ENCODE results near the gene NYAP1. TPM values are rescaled to one million over a fixed set of nuclear protein-coding genes. Genes with fewer than 3 reads are reported as not detected.
A peak's percentile ranks its signal among the peaks of the same experiment; 100 is the strongest.

NYAP1 gene
- 4.4 TPM for polyA plus RNA-seq (2013, experiment 1 of 2)
- polyA plus RNA-seq (2013, experiment 2 of 2), result 4.5 TPM

- peak within 1 kb of the TSS; percentile 89 for H3K23ac ChIP-seq (ENCODE audit: low read depth, low read length, poor library complexity)
- no peak within 1 kb of the TSS for H3K27ac ChIP-seq (replicated peaks; ENCODE audit: low read length)
- no peak within 1 kb of the TSS for H3K4ac ChIP-seq (ENCODE audit: low read length)
- peak within 1 kb of the TSS; percentile 72 to 92 for H3K4me3 ChIP-seq (ENCODE audit: low read length in 2 of 2)
- no peak within 1 kb of the TSS for H2BK12ac ChIP-seq (ENCODE audit: low read length)
- H4K8ac ChIP-seq (ENCODE audit: low read depth, low read length), result peak within 1 kb of the TSS; percentile 48
- whole genome bisulfite sequencing, 2 donors (ENCODE audit: extremely low coverage in 2 of 2, insufficient read length in 2 of 2, insufficient replicate concordance in 1 of 2), result no CpG with 5 or more reads among the region's 45 CpGs
- H3K4me1 ChIP-seq (ENCODE audit: control insufficient read depth in 2 of 2, insufficient read depth in 1 of 2, low read depth in 1 of 2, low read length in 2 of 2), result peaks cover 27% of the 10 kb centered on the region in 2 donors
- no peaks in the 10 kb centered on the region for H3K9me3 ChIP-seq (replicated peaks in 1 of 2; ENCODE audit: control insufficient read depth in 2 of 2, insufficient read depth in 1 of 2, low read depth in 1 of 2, low read length in 2 of 2)
- H2BK15ac ChIP-seq (ENCODE audit: low read length), result peak within 1 kb of the TSS; percentile 98
- H3K27me3 ChIP-seq (ENCODE audit: control insufficient read depth in 3 of 3, insufficient read depth in 3 of 3, low read depth in 1 of 3, low read length in 3 of 3), result no peaks in the 10 kb centered on the region
- peaks cover 10% of the 10 kb centered on the region for H3K79me1 ChIP-seq (ENCODE audit: low read depth, low read length)
- peak within 1 kb of the TSS; percentile 94 for H2BK120ac ChIP-seq (ENCODE audit: low read depth, low read length)
- H3K14ac ChIP-seq (ENCODE audit: low read length), result peak within 1 kb of the TSS; percentile 71
- peak within 1 kb of the TSS; percentile 71 for H2BK5ac ChIP-seq (ENCODE audit: low read length)
- peak within 1 kb of the TSS; percentile 75 for H3K4me2 ChIP-seq (ENCODE audit: insufficient read depth, low read length, poor library complexity, severe bottlenecking)
- H3K9ac ChIP-seq (ENCODE audit: low read depth, low read length, poor library complexity), result peak within 1 kb of the TSS; percentile 93
- H2AFZ ChIP-seq (ENCODE audit: low read length), result peak within 1 kb of the TSS; percentile 97
- H3K18ac ChIP-seq (ENCODE audit: low read length), result peak within 1 kb of the TSS; percentile 91
- H2AK5ac ChIP-seq (ENCODE audit: low read depth, low read length), result peak within 1 kb of the TSS; percentile 82
- peak; percentile 57 for DNase-seq (ENCODE audit: low spot score)
- no peak within 1 kb of the TSS for H4K91ac ChIP-seq (ENCODE audit: low read depth, low read length, poor library complexity)
- H3K36me3 ChIP-seq (replicated peaks in 1 of 2; ENCODE audit: control insufficient read depth in 2 of 2, insufficient read depth in 2 of 2, low read length in 2 of 2), result peaks cover 0 to 4% of the 10 kb centered on the region in 2 donors
Observed at GRCh38 chr7:100483722-100484672, at the start of gene NYAP1. TSS of gene NYAP1 (plus strand) at chr7:100483927. CDS start at chr7:100485312, 1,385 bp downstream.

- peak overlapping the region; percentile 56 for H2BK5ac ChIP-seq (ENCODE audit: low read length)
- peaks cover 28 to 55% of the 10 kb centered on the region in 2 donors for H3K36me3 ChIP-seq (replicated peaks in 1 of 2; ENCODE audit: control insufficient read depth in 2 of 2, insufficient read depth in 2 of 2, low read length in 2 of 2)
- DNase-seq (ENCODE audit: low spot score), result no peak
- H3K9ac ChIP-seq (ENCODE audit: low read depth, low read length, poor library complexity), result no peak overlapping the region
- WGBS, 2 donors (ENCODE audit: extremely low coverage in 2 of 2, insufficient read length in 2 of 2, insufficient replicate concordance in 1 of 2), result no CpG with 5 or more reads among the region's 22 CpGs
- H3K9me3 ChIP-seq (replicated peaks in 1 of 2; ENCODE audit: control insufficient read depth in 2 of 2, insufficient read depth in 1 of 2, low read depth in 1 of 2, low read length in 2 of 2), result no peaks in the 10 kb centered on the region
- H3K18ac ChIP-seq (ENCODE audit: low read length), result no peak overlapping the region
- peak overlapping the region in 1 of 2 donors; percentile 91 for H3K4me3 ChIP-seq (ENCODE audit: low read length in 2 of 2)
- peaks cover 16% of the 10 kb centered on the region for H3K79me1 ChIP-seq (ENCODE audit: low read depth, low read length)
- no peak overlapping the region for H4K91ac ChIP-seq (ENCODE audit: low read depth, low read length, poor library complexity)
- H2AK5ac ChIP-seq (ENCODE audit: low read depth, low read length), result no peak overlapping the region
- no peak overlapping the region for H4K8ac ChIP-seq (ENCODE audit: low read depth, low read length)
- peaks cover 24 to 30% of the 10 kb centered on the region in 2 donors for H3K4me1 ChIP-seq (ENCODE audit: control insufficient read depth in 2 of 2, insufficient read depth in 1 of 2, low read depth in 1 of 2, low read length in 2 of 2)
- no peak overlapping the region for H3K4ac ChIP-seq (ENCODE audit: low read length)
- no peak overlapping the region for H2BK120ac ChIP-seq (ENCODE audit: low read depth, low read length)
- H2AFZ ChIP-seq (ENCODE audit: low read length), result no peak overlapping the region
- no peak overlapping the region for H3K23ac ChIP-seq (ENCODE audit: low read depth, low read length, poor library complexity)
- no peak overlapping the region for H3K14ac ChIP-seq (ENCODE audit: low read length)
- H2BK12ac ChIP-seq (ENCODE audit: low read length), result no peak overlapping the region
- H3K4me2 ChIP-seq (ENCODE audit: insufficient read depth, low read length, poor library complexity, severe bottlenecking), result peak overlapping the region; percentile 92
- H3K27ac ChIP-seq (replicated peaks; ENCODE audit: low read length), result no peak overlapping the region
- no peak overlapping the region for H2BK15ac ChIP-seq (ENCODE audit: low read length)
- H3K27me3 ChIP-seq (ENCODE audit: control insufficient read depth in 3 of 3, insufficient read depth in 3 of 3, low read depth in 1 of 3, low read length in 3 of 3), result no peaks in the 10 kb centered on the region
Observed at GRCh38 chr7:100434297-100435144, 49.2 kb upstream of the NYAP1 start.

GRCh38 chr7:100435401-100436304 lies 48.1 kb upstream of the NYAP1 start:
- peak overlapping the region; percentile 94 for H3K23ac ChIP-seq (ENCODE audit: low read depth, low read length, poor library complexity)
- H3K36me3 ChIP-seq (replicated peaks in 1 of 2; ENCODE audit: control insufficient read depth in 2 of 2, insufficient read depth in 2 of 2, low read length in 2 of 2), result peaks cover 28 to 52% of the 10 kb centered on the region in 2 donors
- peak overlapping the region; percentile 98 for H3K18ac ChIP-seq (ENCODE audit: low read length)
- H2BK5ac ChIP-seq (ENCODE audit: low read length), result peak overlapping the region; percentile 56
- peak overlapping the region; percentile 66 for H2AK5ac ChIP-seq (ENCODE audit: low read depth, low read length)
- H3K4me1 ChIP-seq (ENCODE audit: control insufficient read depth in 2 of 2, insufficient read depth in 1 of 2, low read depth in 1 of 2, low read length in 2 of 2), result peaks cover 22 to 27% of the 10 kb centered on the region in 2 donors
- H3K9me3 ChIP-seq (replicated peaks in 1 of 2; ENCODE audit: control insufficient read depth in 2 of 2, insufficient read depth in 1 of 2, low read depth in 1 of 2, low read length in 2 of 2), result no peaks in the 10 kb centered on the region
- H2AFZ ChIP-seq (ENCODE audit: low read length), result peak overlapping the region; percentile 73
- no peaks in the 10 kb centered on the region for H3K27me3 ChIP-seq (ENCODE audit: control insufficient read depth in 3 of 3, insufficient read depth in 3 of 3, low read depth in 1 of 3, low read length in 3 of 3)
- no peak overlapping the region for H4K91ac ChIP-seq (ENCODE audit: low read depth, low read length, poor library complexity)
- peak overlapping the region; percentile 9 for H4K8ac ChIP-seq (ENCODE audit: low read depth, low read length)
- peaks cover 16% of the 10 kb centered on the region for H3K79me1 ChIP-seq (ENCODE audit: low read depth, low read length)
- peak overlapping the region; percentile 5 for H2BK120ac ChIP-seq (ENCODE audit: low read depth, low read length)
- DNase-seq (ENCODE audit: low spot score), result no peak
- peak overlapping the region; percentile 92 for H3K4me2 ChIP-seq (ENCODE audit: insufficient read depth, low read length, poor library complexity, severe bottlenecking)
- peak overlapping the region; percentile 91 to 97 for H3K4me3 ChIP-seq (ENCODE audit: low read length in 2 of 2)
- H3K9ac ChIP-seq (ENCODE audit: low read depth, low read length, poor library complexity), result peak overlapping the region; percentile 98
- H3K14ac ChIP-seq (ENCODE audit: low read length), result peak overlapping the region; percentile 84
- peak overlapping the region; percentile 76 for H2BK15ac ChIP-seq (ENCODE audit: low read length)
- H3K27ac ChIP-seq (replicated peaks; ENCODE audit: low read length), result peak overlapping the region; percentile 83
- peak overlapping the region; percentile 6 for H3K4ac ChIP-seq (ENCODE audit: low read length)
- H2BK12ac ChIP-seq (ENCODE audit: low read length), result no peak overlapping the region
- WGBS, 2 donors (ENCODE audit: extremely low coverage in 2 of 2, insufficient read length in 2 of 2, insufficient replicate concordance in 1 of 2), result no CpG with 5 or more reads among the region's 81 CpGs
